Measurements from ENCODE around the gene PRPS1. TPM values are rescaled to one million over a fixed set of nuclear protein-coding genes. Genes with fewer than 3 reads are reported as not detected.
"Not testable (repeated sequence)": the region's sequence is repeated elsewhere in the genome, so short reads cannot be mapped to it uniquely, and the experiment has no call there.

Gene PRPS1
- 100 to 1,000 TPM; 123 to 129 TPM for total RNA-seq

DNA sequence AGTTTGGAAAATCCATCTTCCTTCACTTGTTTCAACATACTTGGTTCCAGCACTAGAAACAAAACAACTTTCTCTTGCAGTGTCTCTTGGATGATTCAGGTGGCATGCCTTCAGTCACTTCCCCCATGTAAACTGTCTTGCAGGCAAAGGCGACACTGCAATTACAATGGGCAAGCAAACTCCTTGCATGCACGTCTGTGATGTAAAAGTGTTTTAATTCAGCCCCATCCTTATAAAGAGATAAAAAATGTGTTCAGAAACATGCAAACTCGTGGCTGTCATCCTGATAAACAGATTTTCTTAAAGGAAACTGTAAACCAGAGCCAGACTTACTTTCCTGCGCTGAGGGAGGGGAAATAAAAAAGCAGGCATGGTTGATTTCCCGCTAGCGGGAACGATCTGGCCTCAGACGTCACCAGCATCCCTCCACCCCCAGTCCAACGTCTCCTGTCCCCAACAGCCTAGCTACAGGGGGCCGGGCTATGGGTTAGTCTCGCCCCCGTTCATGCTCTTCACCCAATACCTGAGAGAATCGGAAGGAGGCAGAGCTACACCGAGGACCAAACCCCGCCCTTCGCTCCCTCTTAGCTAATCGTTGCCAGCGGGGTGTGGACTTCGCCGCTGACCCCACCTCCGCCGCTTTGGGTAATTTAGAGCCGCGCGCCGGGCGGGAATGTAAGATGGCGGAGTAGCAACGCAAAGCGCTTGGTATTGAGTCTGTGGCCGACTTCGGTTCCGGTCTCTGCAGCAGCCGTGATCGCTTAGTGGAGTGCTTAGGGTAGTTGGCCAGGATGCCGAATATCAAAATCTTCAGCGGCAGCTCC lies at the start of gene PRPS1:
PRPS1 (plus strand) TSS at position 673 of the 824 bp plus-strand sequence; CDS start at position 792, 119 bp downstream.
- H3K9me3 Mint-ChIP-seq, result no peaks in the 10 kb centered on the region
- H3K27ac Mint-ChIP-seq, result peak within 1 kb of the TSS; percentile 94
- H3K36me3 Mint-ChIP-seq, result peaks cover 5% of the 10 kb centered on the region
- H3K4me3 Mint-ChIP-seq, result peak within 1 kb of the TSS; percentile 92
- DNase-seq, result peak; percentile 88
- H3K4me1 Mint-ChIP-seq, result peaks cover 20% of the 10 kb centered on the region
- no peaks in the 10 kb centered on the region for H3K27me3 Mint-ChIP-seq

DNA sequence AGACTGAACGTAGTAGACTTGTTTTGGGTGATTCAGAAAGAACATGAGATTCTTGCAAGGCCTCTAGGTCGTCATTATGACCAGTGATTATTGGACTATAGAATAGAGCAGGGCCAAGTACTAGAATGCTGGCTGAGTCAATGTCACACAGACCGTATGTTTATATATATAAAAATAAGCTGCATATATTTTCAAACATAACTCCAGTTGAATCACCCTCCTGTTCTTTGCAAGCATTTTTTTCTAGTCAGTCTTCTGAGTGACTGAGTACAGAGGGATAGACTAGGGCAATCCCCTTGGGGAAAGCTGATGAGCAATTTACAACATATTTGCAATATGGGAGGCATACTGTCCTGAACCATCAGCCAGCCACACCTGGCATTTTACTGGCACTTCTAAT lies 48.4 kb upstream of the PRPS1 start:
- no peak for DNase-seq
- Mint-ChIP-seq H3K4me3 (no peak overlapping the region), H3K27me3 (no peaks in the 10 kb centered on the region), H3K36me3 (no peaks in the 10 kb centered on the region), H3K4me1 (no peaks in the 10 kb centered on the region), H3K9me3 (no peaks in the 10 kb centered on the region), H3K27ac (no peak overlapping the region)

DNA sequence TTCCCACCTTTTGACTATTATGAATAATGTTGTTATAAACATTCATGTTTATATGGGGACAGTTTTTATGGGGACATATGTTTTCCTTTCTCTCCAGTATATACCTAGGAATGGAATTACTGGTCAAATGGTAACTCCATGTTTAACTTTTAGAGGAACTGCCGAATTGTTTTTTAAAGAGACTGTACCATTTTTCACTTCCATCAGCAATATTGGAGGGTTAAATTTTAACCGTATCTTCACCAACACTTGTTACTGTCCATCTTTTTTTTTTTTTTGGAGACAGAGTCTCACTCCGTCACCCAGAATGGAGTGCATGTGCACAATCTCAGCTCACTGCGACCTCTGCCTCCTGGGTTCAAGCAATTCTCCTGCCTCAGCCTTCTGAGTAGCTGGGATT lies 46.4 kb upstream of the PRPS1 start:
- Mint-ChIP-seq H3K27me3 (no peaks in the 10 kb centered on the region), H3K4me1 (no peaks in the 10 kb centered on the region), H3K4me3 (no peak overlapping the region), H3K9me3 (no peaks in the 10 kb centered on the region), H3K36me3 (no peaks in the 10 kb centered on the region), H3K27ac (no peak overlapping the region)
- no peak for DNase-seq

DNA sequence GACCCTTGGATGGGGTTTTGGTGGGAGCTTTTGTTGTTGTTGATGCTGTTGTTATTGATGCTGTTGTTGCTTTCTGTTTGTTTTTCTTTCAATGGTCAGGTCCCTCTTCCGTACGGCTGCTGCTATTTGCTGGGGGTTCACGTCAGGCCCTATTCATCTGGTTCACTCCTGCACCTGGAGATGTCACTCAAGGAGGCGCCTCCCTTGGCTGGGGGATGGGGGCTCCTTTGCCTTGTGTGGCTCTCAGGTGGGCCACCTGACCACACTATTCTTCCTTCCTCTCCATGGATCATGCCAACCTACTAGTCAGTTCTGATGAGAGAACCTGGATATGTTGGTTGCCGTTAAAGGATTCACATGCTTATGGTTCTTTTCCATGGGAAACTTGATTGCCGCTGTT lies 39.1 kb upstream of the PRPS1 start:
- Mint-ChIP-seq H3K4me3 (no peak overlapping the region), H3K27ac (no peak overlapping the region), H3K4me1 (no peaks in the 10 kb centered on the region), H3K36me3 (no peaks in the 10 kb centered on the region), H3K9me3 (peaks cover 2% of the 10 kb centered on the region), H3K27me3 (no peaks in the 10 kb centered on the region)
- no peak for DNase-seq

DNA sequence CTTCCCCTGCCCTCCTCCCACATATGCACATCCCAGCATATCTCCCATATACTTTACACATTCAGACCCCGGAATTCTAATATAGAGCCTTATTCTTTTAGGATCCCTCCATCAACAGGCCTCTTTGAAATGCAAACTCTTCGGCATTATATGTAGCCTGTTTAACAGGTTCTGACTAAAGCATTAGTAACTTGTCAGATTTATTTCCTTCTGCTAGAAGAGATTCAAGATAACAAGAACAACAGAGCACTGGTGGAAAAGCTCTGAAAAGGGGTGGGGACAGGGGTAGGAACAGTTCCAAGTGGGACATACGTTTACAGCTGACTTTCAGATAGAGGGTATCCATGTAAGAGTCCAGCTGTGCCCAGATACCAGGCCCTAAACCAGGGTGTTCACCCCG lies 31.7 kb upstream of the PRPS1 start:
- Mint-ChIP-seq H3K9me3 (no peaks in the 10 kb centered on the region), H3K36me3 (no peaks in the 10 kb centered on the region), H3K27me3 (no peaks in the 10 kb centered on the region), H3K27ac (no peak overlapping the region), H3K4me1 (no peaks in the 10 kb centered on the region), H3K4me3 (no peak overlapping the region)
- no peak for DNase-seq

DNA sequence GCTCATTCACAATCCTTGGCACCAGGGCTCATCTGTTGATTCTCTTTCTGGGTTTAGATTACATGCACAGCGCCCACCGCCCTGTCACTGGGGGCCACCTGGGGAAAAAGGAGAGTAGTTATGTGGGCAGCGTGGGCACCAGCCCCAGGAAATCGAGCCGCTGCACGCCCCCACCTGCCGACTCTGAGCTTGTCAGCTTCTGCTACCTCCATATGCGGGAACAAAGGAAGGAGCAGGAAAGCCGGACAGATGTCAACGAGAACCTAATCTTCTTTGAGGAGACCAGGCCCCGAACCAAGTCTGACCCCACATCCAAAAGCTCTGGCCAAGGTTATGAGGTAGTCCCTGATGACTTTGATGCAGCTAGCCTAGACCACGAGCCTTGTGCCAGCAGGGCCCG lies 31.0 kb upstream of the PRPS1 start:
- Mint-ChIP-seq H3K27ac (no peak overlapping the region), H3K4me1 (no peaks in the 10 kb centered on the region), H3K27me3 (no peaks in the 10 kb centered on the region), H3K36me3 (no peaks in the 10 kb centered on the region), H3K9me3 (no peaks in the 10 kb centered on the region), H3K4me3 (no peak overlapping the region)
- DNase-seq, result no peak

DNA sequence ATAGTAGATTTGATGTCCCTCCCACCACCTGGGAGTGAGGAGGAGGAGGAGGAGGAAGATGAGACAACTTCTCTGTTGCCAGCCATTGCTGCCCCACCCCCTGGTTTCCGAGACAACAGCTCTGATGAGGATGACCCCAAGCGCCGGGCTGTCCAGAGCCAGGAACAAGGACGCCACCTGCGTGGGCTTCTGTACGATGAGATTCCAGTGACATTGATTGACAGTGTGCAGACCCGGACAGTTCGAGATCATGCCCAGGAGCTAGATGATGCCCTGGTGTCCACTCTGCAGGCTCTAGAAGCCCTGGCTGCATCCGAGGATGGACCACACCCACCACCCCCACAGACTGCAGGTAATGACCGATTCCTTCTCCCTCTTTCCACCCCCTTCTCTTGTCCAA lies 30.5 kb upstream of the PRPS1 start:
- Mint-ChIP-seq H3K27ac (no peak overlapping the region), H3K27me3 (no peaks in the 10 kb centered on the region), H3K9me3 (no peaks in the 10 kb centered on the region), H3K4me1 (no peaks in the 10 kb centered on the region), H3K4me3 (no peak overlapping the region), H3K36me3 (no peaks in the 10 kb centered on the region)
- DNase-seq, result no peak

DNA sequence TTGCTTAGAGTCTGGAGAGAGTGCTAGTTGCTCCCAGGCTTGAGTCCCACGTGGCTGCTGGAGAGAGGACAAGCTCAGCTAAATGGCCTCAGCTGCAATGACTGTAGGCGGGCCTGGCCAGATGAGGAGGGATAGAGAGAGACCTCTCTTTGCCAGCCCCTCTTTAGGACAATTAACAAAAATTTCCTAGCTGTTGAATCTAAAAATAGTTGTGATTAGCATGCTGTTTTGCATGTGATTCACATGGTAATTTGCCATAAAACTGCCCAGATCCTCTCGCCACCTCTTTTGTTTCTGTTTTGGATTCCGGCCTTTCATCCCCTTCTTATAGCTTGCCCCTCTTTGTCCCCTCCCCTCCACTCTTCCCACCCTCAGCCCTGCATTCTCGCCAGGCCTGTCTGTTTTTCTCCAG lies 28.9 kb upstream of the PRPS1 start:
- Mint-ChIP-seq H3K4me3 (no peak overlapping the region), H3K27ac (no peak overlapping the region), H3K9me3 (no peaks in the 10 kb centered on the region), H3K27me3 (no peaks in the 10 kb centered on the region), H3K4me1 (no peaks in the 10 kb centered on the region), H3K36me3 (no peaks in the 10 kb centered on the region)
- no peak for DNase-seq

DNA sequence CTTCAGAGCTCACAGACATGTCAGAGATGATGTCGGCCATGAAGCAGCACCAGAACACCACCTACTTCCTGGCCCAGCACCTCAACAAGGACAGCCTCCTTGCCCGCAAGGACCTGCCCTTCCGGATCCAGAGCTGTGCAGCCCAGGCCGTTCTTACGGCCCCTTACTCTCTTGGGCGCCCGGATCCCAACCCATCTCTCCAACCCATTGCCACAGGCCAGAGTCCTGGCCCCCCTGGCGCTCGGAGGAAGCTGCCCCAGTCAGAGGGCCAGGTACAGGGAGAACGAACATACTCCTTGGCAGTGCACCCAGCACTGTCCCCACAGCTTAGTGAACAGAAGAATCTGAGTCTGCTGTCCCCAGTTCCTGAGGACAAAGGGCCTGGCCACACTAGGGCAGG lies 27.9 kb upstream of the PRPS1 start:
- Mint-ChIP-seq H3K27ac (no peak overlapping the region), H3K4me1 (no peaks in the 10 kb centered on the region), H3K27me3 (no peaks in the 10 kb centered on the region), H3K9me3 (no peaks in the 10 kb centered on the region), H3K4me3 (no peak overlapping the region), H3K36me3 (no peaks in the 10 kb centered on the region)
- no peak for DNase-seq

DNA sequence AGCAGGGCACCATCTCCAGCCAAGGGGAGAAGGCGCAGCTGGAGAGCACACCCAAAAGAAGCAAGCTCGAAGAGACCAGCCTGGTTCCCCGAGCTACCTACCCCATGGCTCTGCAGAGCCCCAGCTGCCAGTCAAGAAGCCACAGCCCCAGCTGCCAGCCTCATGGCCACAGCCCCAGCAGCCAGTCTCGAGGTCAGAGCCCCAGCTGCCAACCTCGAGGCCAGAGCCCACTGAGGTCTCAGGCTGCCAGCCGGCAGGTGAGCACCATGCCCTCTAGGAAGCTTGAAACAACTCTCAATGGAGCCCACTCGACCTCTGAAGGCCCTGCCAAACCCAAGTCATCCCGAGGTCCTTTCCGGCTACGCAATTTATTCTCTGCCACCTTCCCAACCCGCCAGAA lies 27.0 kb upstream of the PRPS1 start:
- DNase-seq, result no peak
- Mint-ChIP-seq H3K9me3 (no peaks in the 10 kb centered on the region), H3K4me1 (no peaks in the 10 kb centered on the region), H3K36me3 (no peaks in the 10 kb centered on the region), H3K4me3 (no peak overlapping the region), H3K27ac (no peak overlapping the region), H3K27me3 (no peaks in the 10 kb centered on the region)

DNA sequence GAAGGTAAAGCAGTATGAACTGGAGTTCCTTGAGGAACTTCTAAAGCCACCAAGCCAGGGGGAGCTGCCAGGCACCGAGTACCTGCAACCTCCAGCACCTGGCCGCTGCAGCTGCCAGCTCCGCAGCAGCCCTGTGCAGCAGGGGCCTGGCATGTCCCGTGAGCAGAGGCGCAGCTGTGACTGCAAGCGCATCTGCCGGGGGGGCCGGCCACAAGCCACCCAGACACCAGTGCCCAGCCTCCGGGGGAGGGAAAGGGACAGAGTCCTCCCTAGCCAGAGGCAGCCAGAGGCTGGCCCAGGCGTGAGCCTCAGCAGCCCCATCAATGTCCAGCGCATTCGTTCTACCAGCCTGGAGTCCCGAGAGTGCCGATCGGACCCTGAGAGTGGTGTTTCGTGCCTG lies 26.6 kb upstream of the PRPS1 start:
- Mint-ChIP-seq H3K4me3 (no peak overlapping the region), H3K4me1 (no peaks in the 10 kb centered on the region), H3K9me3 (no peaks in the 10 kb centered on the region)

DNA sequence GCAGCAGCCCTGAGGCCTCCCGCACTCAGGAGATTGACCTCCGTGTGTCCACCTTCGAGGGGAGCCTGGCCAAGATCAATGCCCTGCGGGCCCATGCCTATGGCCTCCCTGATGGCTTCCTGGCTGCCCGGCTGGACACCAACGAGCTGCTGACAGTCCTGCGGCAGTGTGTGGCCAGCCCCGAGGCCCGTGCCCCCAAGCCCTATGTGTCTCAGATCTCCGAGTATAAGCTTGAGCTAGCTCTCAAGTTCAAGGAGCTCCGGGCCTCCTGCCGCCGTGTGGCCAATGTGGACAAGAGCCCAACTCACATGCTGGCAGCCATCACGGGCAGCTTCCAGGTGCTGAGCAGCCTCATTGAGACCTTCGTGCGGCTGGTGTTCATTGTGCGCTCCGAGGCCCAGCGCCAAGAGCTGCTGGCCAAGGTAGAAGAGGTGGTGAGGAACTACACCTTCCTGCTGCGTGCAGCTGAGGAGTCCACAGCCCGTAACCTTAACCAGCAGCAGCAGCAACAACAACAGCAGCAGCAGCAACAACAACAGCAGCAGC lies 25.5 kb upstream of the PRPS1 start:
- H3K4me3 Mint-ChIP-seq, result no peak overlapping the region
- H3K9me3 Mint-ChIP-seq, result no peaks in the 10 kb centered on the region
- H3K36me3 Mint-ChIP-seq, result no peaks in the 10 kb centered on the region
- no peak overlapping the region for H3K27ac Mint-ChIP-seq
- no peak for DNase-seq
- no peaks in the 10 kb centered on the region for H3K27me3 Mint-ChIP-seq
- H3K4me1 Mint-ChIP-seq, result no peaks in the 10 kb centered on the region

More for the DNA sequence above, 26.6 kb upstream of the PRPS1 start:
- Mint-ChIP-seq H3K36me3 (no peaks in the 10 kb centered on the region), H3K27ac (no peak overlapping the region), H3K27me3 (no peaks in the 10 kb centered on the region)
- DNase-seq, result no peak

DNA sequence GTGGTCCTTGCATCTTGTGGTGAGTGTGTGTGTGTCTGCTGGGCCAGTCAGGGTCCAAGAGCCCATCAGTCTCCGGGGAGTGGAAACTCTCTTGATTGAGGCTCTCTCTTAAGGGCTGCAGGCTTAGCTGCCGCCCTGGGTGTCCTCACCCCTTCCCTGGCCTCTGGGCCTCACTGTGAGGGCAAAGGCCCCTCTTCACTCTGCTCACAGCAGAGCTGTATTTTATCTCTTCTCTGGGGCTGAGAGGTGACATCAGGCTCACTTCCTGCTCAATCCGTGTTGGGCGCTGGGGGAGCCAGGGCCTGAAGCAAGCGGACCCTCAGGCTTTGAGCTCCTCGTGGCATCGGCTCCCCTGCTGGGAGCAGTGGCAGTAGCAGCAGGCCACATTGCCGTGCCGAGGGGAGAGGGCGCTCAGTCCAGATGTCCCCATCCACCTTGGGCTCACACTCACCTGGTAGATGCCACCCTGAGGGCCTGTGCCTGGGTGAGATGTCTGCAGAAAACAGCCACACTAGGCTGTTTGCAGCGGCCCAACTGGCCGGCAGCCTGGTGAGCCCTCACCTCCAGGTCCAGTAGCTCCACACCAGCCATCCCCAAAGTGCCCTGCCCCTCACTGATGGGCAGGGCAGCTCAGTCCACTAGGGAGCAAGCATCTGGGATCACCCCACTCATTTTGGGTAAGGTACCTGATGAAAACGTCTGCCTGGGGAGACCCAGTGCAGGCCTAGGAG lies 24.7 kb upstream of the PRPS1 start:
- Mint-ChIP-seq H3K27ac (no peak overlapping the region), H3K4me1 (no peaks in the 10 kb centered on the region)
- no peak for DNase-seq

DNA sequence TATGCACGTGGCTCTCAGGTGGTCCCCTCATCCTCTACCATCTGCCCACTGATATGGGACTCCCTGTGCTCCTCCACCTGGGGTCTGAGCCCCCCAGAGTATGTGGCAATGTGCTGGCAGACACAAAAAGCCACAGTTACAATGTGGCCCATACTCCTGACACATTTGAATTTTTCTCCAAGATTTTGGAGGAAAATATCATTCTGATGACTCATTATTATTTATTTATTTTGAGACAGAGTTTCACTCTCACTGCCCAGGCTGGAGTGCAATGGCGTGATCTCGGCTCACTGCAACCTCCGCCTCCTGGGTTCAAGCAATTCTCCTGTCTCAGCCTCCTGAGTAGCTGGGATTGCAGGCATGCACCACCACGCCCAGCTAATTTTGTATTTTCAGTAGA lies 19.2 kb upstream of the PRPS1 start:
- not testable (repeated sequence) for H3K4me3 Mint-ChIP-seq, H3K27ac Mint-ChIP-seq, H3K9me3 Mint-ChIP-seq, H3K4me1 Mint-ChIP-seq, H3K36me3 Mint-ChIP-seq, DNase-seq, H3K27me3 Mint-ChIP-seq

More for the DNA sequence above, 24.7 kb upstream of the PRPS1 start:
- Mint-ChIP-seq H3K9me3 (no peaks in the 10 kb centered on the region), H3K27me3 (no peaks in the 10 kb centered on the region), H3K36me3 (no peaks in the 10 kb centered on the region), H3K4me3 (no peak overlapping the region)

DNA sequence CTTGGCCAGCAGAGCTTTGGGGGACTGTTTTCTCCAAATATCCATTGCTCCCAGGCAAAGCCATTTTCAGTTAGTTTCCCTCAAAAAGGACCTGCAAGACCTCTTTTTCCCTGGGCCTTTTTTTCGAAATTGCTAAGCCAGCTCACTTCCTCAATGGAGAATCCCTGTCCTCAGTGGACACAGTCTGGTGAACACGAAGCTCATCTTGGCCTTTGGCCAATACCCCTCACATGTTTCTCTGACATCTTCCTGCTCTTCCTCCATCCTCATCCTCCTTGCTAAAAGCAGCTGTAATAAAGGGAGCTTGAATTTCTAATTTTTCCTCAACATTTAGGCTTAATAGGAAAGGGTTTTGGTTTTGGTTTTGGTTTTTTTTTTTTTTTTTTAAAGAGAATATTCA lies 17.6 kb upstream of the PRPS1 start:
- Mint-ChIP-seq H3K4me1 (no peaks in the 10 kb centered on the region), H3K27ac (no peak overlapping the region)

More for the DNA sequence above, 17.6 kb upstream of the PRPS1 start:
- no peak overlapping the region for H3K4me3 Mint-ChIP-seq
- no peaks in the 10 kb centered on the region for H3K9me3 Mint-ChIP-seq
- H3K36me3 Mint-ChIP-seq, result no peaks in the 10 kb centered on the region
- no peaks in the 10 kb centered on the region for H3K27me3 Mint-ChIP-seq
- DNase-seq, result no peak
